Astrocyte (in vitro differentiated cells and primary cell): Measurements from ENCODE around the gene APOL1. TPM values are rescaled to one million over a fixed set of nuclear protein-coding genes. Genes with fewer than 3 reads are reported as not detected.

Experiments
- DNase-seq: peaks from one replicate; pipeline ENCODE4 v3.0.0-alpha.2; 2010; ENCODE audit warnings: low read depth
- FAIRE-seq: peaks from 2 replicates; lab custom pipeline; 2011; peaks lifted over from hg19 to GRCh38; lab: Jason Lieb, UNC
- H2AFZ ChIP-seq: 2 replicates; pipeline ENCODE4 v1.6.0; 2012; ENCODE audit warnings: low read depth, low read length, inconsistent platforms
- H3K27ac ChIP-seq: 2 replicates; pipeline ENCODE4 v1.5.1; 2011; ENCODE audit warnings: low read depth, low read length, inconsistent platforms
- H3K27me3 ChIP-seq: 2 replicates; pipeline ENCODE4 v1.6.0; 2011; ENCODE audit warnings: low read length, inconsistent platforms; ENCODE audit not compliant: insufficient read depth
- H3K36me3 ChIP-seq: 2 replicates; pipeline ENCODE4 v1.5.1; 2011; ENCODE audit warnings: low read length, inconsistent platforms; ENCODE audit not compliant: insufficient read depth
- H3K4me1 ChIP-seq: 2 replicates; pipeline ENCODE4 v1.5.1; 2011; ENCODE audit warnings: low read length, inconsistent platforms; ENCODE audit not compliant: insufficient read depth
- H3K4me2 ChIP-seq: 2 replicates; pipeline ENCODE4 v1.6.0; 2012; ENCODE audit warnings: low read length, inconsistent platforms
- H3K4me3 ChIP-seq: 2 replicates; pipeline ENCODE4 v1.5.1; 2011; ENCODE audit warnings: low read depth, mild to moderate bottlenecking, low read length, inconsistent platforms; ENCODE audit not compliant: insufficient read depth
- H3K79me2 ChIP-seq: 2 replicates; pipeline ENCODE4 v1.6.0; 2012; ENCODE audit warnings: mild to moderate bottlenecking, low read length, inconsistent platforms; ENCODE audit not compliant: insufficient read depth
- H3K9ac ChIP-seq: 2 replicates; pipeline ENCODE4 v1.6.0; 2012; ENCODE audit warnings: mild to moderate bottlenecking, low read length, inconsistent platforms
- H3K9me3 ChIP-seq: 2 replicates; pipeline ENCODE4 v1.5.1; 2012; ENCODE audit warnings: low read depth, mild to moderate bottlenecking, low read length, inconsistent platforms; ENCODE audit not compliant: insufficient read depth
- H4K20me1 ChIP-seq: 2 replicates; pipeline ENCODE4 v1.6.0; 2012; ENCODE audit warnings: low read length, inconsistent platforms; ENCODE audit not compliant: insufficient read depth
- H3K27ac Mint-ChIP-seq: one replicate; pipeline ENCODE4 v1.8.0; 2021; ENCODE audit warnings: mild to moderate bottlenecking, mixed read lengths; ENCODE audit not compliant: unreplicated experiment
- H3K27me3 Mint-ChIP-seq: one replicate; pipeline ENCODE4 v1.8.0; 2021; ENCODE audit warnings: low read depth, mixed read lengths; ENCODE audit not compliant: unreplicated experiment
- H3K36me3 Mint-ChIP-seq: one replicate; pipeline ENCODE4 v1.8.0; 2021; ENCODE audit warnings: low read depth, mixed read lengths; ENCODE audit not compliant: unreplicated experiment
- H3K4me1 Mint-ChIP-seq: one replicate; pipeline ENCODE4 v1.8.0; 2021; ENCODE audit warnings: low read depth, mixed read lengths; ENCODE audit not compliant: unreplicated experiment
- H3K4me3 Mint-ChIP-seq: one replicate; pipeline ENCODE4 v1.8.0; 2021; ENCODE audit warnings: mild to moderate bottlenecking, moderate library complexity, mixed read lengths; ENCODE audit not compliant: unreplicated experiment
- H3K9me3 Mint-ChIP-seq: one replicate; pipeline ENCODE4 v1.8.0; 2021; ENCODE audit warnings: mild to moderate bottlenecking, mixed read lengths; ENCODE audit not compliant: unreplicated experiment
- CTCF ChIP-seq: IDR thresholded peaks from 2 replicates; pipeline ENCODE4 v1.5.1; 2011; ENCODE audit warnings: low read depth, mild to moderate bottlenecking, inconsistent platforms, low read length, moderate library complexity; ENCODE audit not compliant: insufficient read depth
- EZH2 ChIP-seq: IDR thresholded peaks from 2 replicates; pipeline ENCODE4 v1.6.1; 2012; ENCODE audit warnings: mild to moderate bottlenecking, low read length, inconsistent platforms; ENCODE audit not compliant: insufficient read depth
- total RNA-seq: library from RNA; stranded (reverse); gene quantifications from 2 replicates; pipeline ENCODE4 v1.2.1, GENCODE V29; 2021

Gene APOL1
- total RNA-seq, 1 donor from 2014 or later = 3.9 TPM

- peaks cover 93% of the 10 kb centered on the region for H3K36me3 ChIP-seq
- peaks cover 97% of the 10 kb centered on the region for H3K79me2 ChIP-seq
- peaks cover 98% of the 10 kb centered on the region for H4K20me1 ChIP-seq
- TF ChIP-seq EZH2 = no peak
- TF ChIP-seq CTCF = no peak
- Mint-ChIP-seq H3K4me3 (no peak overlapping the region), H3K27me3 (no peaks in the 10 kb centered on the region), H3K4me1 (peaks cover 37% of the 10 kb centered on the region), H3K9me3 (no peaks in the 10 kb centered on the region), H3K27ac (peak overlapping the region; percentile 91), H3K36me3 (peaks cover 46% of the 10 kb centered on the region)
- H3K9ac ChIP-seq = peak overlapping the region; percentile 24
- peaks cover 17% of the 10 kb centered on the region for H3K4me1 ChIP-seq
- H3K4me3 ChIP-seq = no peak overlapping the region
- no peak for FAIRE-seq
- H3K27me3 ChIP-seq = no peaks in the 10 kb centered on the region
- H3K9me3 ChIP-seq = no peaks in the 10 kb centered on the region
- peak overlapping the region; percentile 51 for H3K27ac ChIP-seq
- no peak overlapping the region for H3K4me2 ChIP-seq
- H2AFZ ChIP-seq = no peak overlapping the region
- DNase-seq = peak; percentile 59
Observed at GRCh38 chr22:36301851-36302250, 48.9 kb downstream of the APOL1 start.

DNA sequence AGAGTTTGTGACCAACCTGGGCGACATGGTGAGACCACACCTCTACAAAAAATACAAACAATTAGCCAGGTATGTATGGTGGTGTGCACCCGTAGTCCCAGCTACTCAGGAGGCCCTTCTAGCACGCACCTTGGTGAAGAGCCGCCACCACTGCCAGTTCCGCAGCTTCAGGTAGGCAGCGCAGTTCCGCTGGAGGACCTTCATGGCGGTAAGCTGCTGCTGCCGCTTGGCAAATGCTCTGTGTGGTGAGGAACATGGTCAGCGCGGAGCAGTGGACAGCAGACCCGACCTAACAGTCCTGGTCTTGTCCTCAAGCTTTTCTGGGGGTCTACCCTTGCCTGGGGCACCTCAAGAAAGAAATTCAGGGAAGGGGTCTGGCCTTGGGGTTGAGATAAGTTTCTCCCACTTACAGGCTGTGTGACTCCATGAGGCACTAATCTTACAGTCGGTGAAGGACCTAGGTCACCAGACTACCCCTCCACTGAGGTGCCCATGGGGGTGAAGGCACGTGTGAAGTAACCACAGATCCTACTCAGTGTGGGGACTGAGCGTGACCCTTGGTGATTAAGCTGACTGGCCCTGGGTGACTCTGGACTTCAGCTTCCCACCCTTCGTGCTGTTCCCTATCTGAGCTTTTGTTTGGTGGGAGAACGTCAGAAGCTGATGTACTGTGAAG, 49.6 kb downstream of the APOL1 start:
- no peaks in the 10 kb centered on the region for H3K27me3 Mint-ChIP-seq
- H3K4me3 Mint-ChIP-seq = no peak overlapping the region
- H3K27ac Mint-ChIP-seq = peak overlapping the region; percentile 91
- peak overlapping the region; percentile 51 for H3K27ac ChIP-seq
- TF ChIP-seq CTCF (no peak), EZH2 (no peak)
- H3K4me1 Mint-ChIP-seq = peaks cover 34% of the 10 kb centered on the region
- peak overlapping the region; percentile 22 for H3K9ac ChIP-seq
- H3K4me2 ChIP-seq = no peak overlapping the region
- H3K79me2 ChIP-seq = peaks cover 96% of the 10 kb centered on the region
- H3K9me3 ChIP-seq = no peaks in the 10 kb centered on the region
- H3K4me1 ChIP-seq = peaks cover 17% of the 10 kb centered on the region
- no peak overlapping the region for H2AFZ ChIP-seq
- no peaks in the 10 kb centered on the region for H3K27me3 ChIP-seq
- peaks cover 98% of the 10 kb centered on the region for H4K20me1 ChIP-seq
- no peak for DNase-seq
- no peak for FAIRE-seq
- H3K4me3 ChIP-seq = no peak overlapping the region
- no peaks in the 10 kb centered on the region for H3K9me3 Mint-ChIP-seq
- peaks cover 92% of the 10 kb centered on the region for H3K36me3 ChIP-seq
- H3K36me3 Mint-ChIP-seq = peaks cover 44% of the 10 kb centered on the region

GRCh38 chr22:36303115-36303467, 50.2 kb downstream of the APOL1 start:
- Mint-ChIP-seq H3K27ac (peak overlapping the region; percentile 81), H3K36me3 (peaks cover 40% of the 10 kb centered on the region), H3K9me3 (no peaks in the 10 kb centered on the region), H3K27me3 (no peaks in the 10 kb centered on the region), H3K4me3 (no peak overlapping the region), H3K4me1 (peaks cover 30% of the 10 kb centered on the region)
- peaks cover 17% of the 10 kb centered on the region for H3K4me1 ChIP-seq
- FAIRE-seq = no peak
- no peaks in the 10 kb centered on the region for H3K27me3 ChIP-seq
- peaks cover 98% of the 10 kb centered on the region for H4K20me1 ChIP-seq
- H2AFZ ChIP-seq = no peak overlapping the region
- no peak overlapping the region for H3K4me3 ChIP-seq
- no peaks in the 10 kb centered on the region for H3K9me3 ChIP-seq
- no peak for TF ChIP-seq CTCF
- TF ChIP-seq EZH2 = no peak
- peak overlapping the region; percentile 51 for H3K27ac ChIP-seq
- peaks cover 95% of the 10 kb centered on the region for H3K79me2 ChIP-seq
- H3K36me3 ChIP-seq = peaks cover 91% of the 10 kb centered on the region
- no peak for DNase-seq
- peak overlapping the region; percentile 22 for H3K9ac ChIP-seq
- H3K4me2 ChIP-seq = no peak overlapping the region
